SU-DHL-6 (cell line): ENCODE measurements around the gene FRMD3.

Experiments
- H2AFZ ChIP-seq: fragments of 200-600 bp; sonication (generic); 2 replicates; pipeline ENCODE4 v1.6.1; 2014; ENCODE audit warnings: low read depth, mild to moderate bottlenecking, moderate library complexity, mixed read lengths, antibody characterized with exemption, low read length; ENCODE audit not compliant: severe bottlenecking
- H3F3A ChIP-seq: fragments of 200-600 bp; shearing (Covaris generic); 2 replicates; pipeline ENCODE4 v1.6.0; 2016; ENCODE audit warnings: antibody characterized with exemption, mild to moderate bottlenecking; ENCODE audit not compliant: insufficient read depth
- H3K27ac ChIP-seq: fragments of 200-600 bp; sonication (generic); 2 replicates; pipeline ENCODE4 v1.5.1; 2016; ENCODE audit warnings: low read depth, mild to moderate bottlenecking, low read length, moderate library complexity, mixed read lengths
- H3K27me3 ChIP-seq: fragments of 200-600 bp; sonication (generic), shearing (Covaris generic); 2 replicates; pipeline ENCODE4 v1.6.0; 2014; ENCODE audit warnings: mild to moderate bottlenecking, low read length
- H3K36me3 ChIP-seq: fragments of 200-600 bp; sonication (generic); 2 replicates; pipeline ENCODE4 v1.6.1; 2014; ENCODE audit warnings: mild to moderate bottlenecking, low read length, mixed read lengths
- H3K4me2 ChIP-seq: fragments of 300-600, 200-600 bp; shearing (Covaris generic), sonication (generic); 2 replicates; pipeline ENCODE4 v1.6.0; 2014; ENCODE audit warnings: low read length, low read depth, mild to moderate bottlenecking; ENCODE audit not compliant: poor library complexity, severe bottlenecking
- H3K4me3 ChIP-seq: fragments of 200-600 bp; sonication (generic); 2 replicates; pipeline ENCODE4 v1.5.1; 2014; ENCODE audit warnings: antibody characterized with exemption, low read length, mild to moderate bottlenecking, mixed read lengths; ENCODE audit not compliant: insufficient read depth, poor library complexity, severe bottlenecking
- H3K79me2 ChIP-seq: fragments of 200-600 bp; sonication (generic); 2 replicates; pipeline ENCODE4 v1.6.1; 2014; ENCODE audit warnings: mild to moderate bottlenecking, low read length, moderate library complexity; ENCODE audit not compliant: insufficient read depth
- H3K9ac ChIP-seq: fragments of 200-600 bp; sonication (generic); 2 replicates; pipeline ENCODE4 v1.7.0; 2014; ENCODE audit warnings: mild to moderate bottlenecking, low read length
- H3K9me2 ChIP-seq: fragments of 200-600 bp; sonication (generic); replicated peaks from 2 replicates; pipeline ENCODE4 v1.6.1; 2014; ENCODE audit warnings: low read length; ENCODE audit not compliant: insufficient read depth
- H3K9me3 ChIP-seq: fragments of 200-600 bp; sonication (generic); 2 replicates; pipeline ENCODE4 v1.6.1; 2014; ENCODE audit warnings: low read length, mixed read lengths; ENCODE audit not compliant: insufficient read depth
- H4K20me1 ChIP-seq: fragments of 200-600 bp; sonication (generic); 2 replicates; pipeline ENCODE4 v1.6.1; 2014; ENCODE audit warnings: low read depth, mild to moderate bottlenecking, antibody characterized with exemption, low read length, moderate library complexity, mixed read lengths
- CTCF ChIP-seq: fragments of 200-600 bp; sonication (generic); IDR thresholded peaks from one replicate; pipeline ENCODE4 v1.5.1; 2017; ENCODE audit warnings: antibody characterized with exemption, mild to moderate bottlenecking, low read length, moderate library complexity; ENCODE audit not compliant: insufficient read depth, poor library complexity, severe bottlenecking
- EZH2phosphoT487 ChIP-seq: fragments of 200-600 bp; sonication (generic), shearing (Covaris generic); conservative IDR thresholded peaks from 2 replicates; pipeline ENCODE4 v1.6.1; 2018; ENCODE audit warnings: mild to moderate bottlenecking, antibody characterized with exemption, low read length, moderate library complexity, mixed read lengths

Gene FRMD3

GRCh38 chr9:83343366-83343999, 194.7 kb downstream of the FRMD3 start:
- Histone ChIP-seq H3K4me3 (no peak overlapping the region), H3F3A (no peaks in the 10 kb centered on the region), H2AFZ (no peak overlapping the region), H3K36me3 (no peaks in the 10 kb centered on the region), H3K9me2 (no peaks in the 10 kb centered on the region), H3K4me2 (no peak overlapping the region), H3K27ac (no peak overlapping the region), H4K20me1 (no peaks in the 10 kb centered on the region), H3K9me3 (no peaks in the 10 kb centered on the region), H3K79me2 (no peaks in the 10 kb centered on the region), H3K9ac (no peak overlapping the region), H3K27me3 (no peaks in the 10 kb centered on the region)
- no peak for TF ChIP-seq CTCF

- Histone ChIP-seq H3K4me2 (no peak overlapping the region), H3K9me3 (no peaks in the 10 kb centered on the region), H3K27ac (no peak overlapping the region), H3K4me3 (no peak overlapping the region), H3F3A (no peaks in the 10 kb centered on the region), H3K27me3 (no peaks in the 10 kb centered on the region), H3K36me3 (no peaks in the 10 kb centered on the region), H3K9me2 (no peaks in the 10 kb centered on the region), H2AFZ (no peak overlapping the region), H4K20me1 (no peaks in the 10 kb centered on the region), H3K79me2 (no peaks in the 10 kb centered on the region), H3K9ac (no peak overlapping the region)
- no peak for TF ChIP-seq EZH2phosphoT487
- TF ChIP-seq CTCF = no peak
These were observed 195.5 kb downstream of the FRMD3 start for GRCh38 chr9:83342731-83343130.

GRCh38 chr9:83342006-83342405, 196.2 kb downstream of the FRMD3 start:
- no peak for TF ChIP-seq EZH2phosphoT487
- TF ChIP-seq CTCF = no peak
- Histone ChIP-seq H3K36me3 (no peaks in the 10 kb centered on the region), H3K27ac (no peak overlapping the region), H3K4me3 (no peak overlapping the region), H3K27me3 (no peaks in the 10 kb centered on the region), H4K20me1 (no peaks in the 10 kb centered on the region), H2AFZ (no peak overlapping the region), H3F3A (no peaks in the 10 kb centered on the region), H3K9me2 (no peaks in the 10 kb centered on the region), H3K79me2 (no peaks in the 10 kb centered on the region), H3K9ac (no peak overlapping the region), H3K9me3 (no peaks in the 10 kb centered on the region), H3K4me2 (no peak overlapping the region)
